Heart left ventricle (tissue), 16 donors: ENCODE data around the gene TMBIM1. TPM values are rescaled to one million over a fixed set of nuclear protein-coding genes. Genes with fewer than 3 reads are reported as not detected.
"Not testable (repeated sequence)": the region's sequence is repeated elsewhere in the genome, so short reads cannot be mapped to it uniquely, and the experiment has no call there.

Experiments used
- ATAC-seq, 4 donors: fragments of 200-7000 bp; cut with Tn5 transposase; one replicate each; pipeline ENCODE4 v1.9.1; 2020 to 2022; ENCODE audit warnings: moderate library complexity in 4 of 4, mild to moderate bottlenecking in 3 of 4, moderate number of reproducible peaks in 1 of 4
- DNase-seq, 5 donors: peaks; one replicate each; pipeline ENCODE4 v3.0.0-alpha.2; 2020
- H3K27ac ChIP-seq, 12 donors: fragments of 200-600 bp; sonication (generic) in 4 of 12; one replicate each; pipeline versions ENCODE4 v1.5.0 to v1.8.0; 2016 to 2022; ENCODE audit warnings: mild to moderate bottlenecking in 2 of 12
- H3K27me3 ChIP-seq, 9 donors: fragments of 200-600 bp; sonication (generic) in 2 of 9; one replicate each; pipeline versions ENCODE4 v1.5.1 to v1.8.0; 2016 to 2022; ENCODE audit warnings: mild to moderate bottlenecking in 3 of 9
- H3K36me3 ChIP-seq, 9 donors: fragments of 200-600 bp; sonication (generic) in 2 of 9; one replicate each; pipeline versions ENCODE4 v1.5.0 to v1.8.0; 2018 to 2022; ENCODE audit warnings: mild to moderate bottlenecking in 2 of 9
- H3K4me1 ChIP-seq, 12 donors: fragments of 200-600 bp; sonication (generic) in 4 of 12; one replicate each; pipeline versions ENCODE4 v1.5.0 to v1.8.0; 2016 to 2022; ENCODE audit warnings: mild to moderate bottlenecking in 3 of 12
- H3K4me3 ChIP-seq, 12 donors: fragments of 200-600 bp; sonication (generic) in 4 of 12; one replicate each; pipeline versions ENCODE4 v1.5.0 to v1.8.0; 2017 to 2022; ENCODE audit warnings: mild to moderate bottlenecking in 9 of 12, moderate library complexity in 4 of 12
- H3K9me3 ChIP-seq, 12 donors: fragments of 200-600 bp; sonication (generic) in 4 of 12; one replicate each; pipeline versions ENCODE4 v1.5.0 to v1.8.0; 2016 to 2022; ENCODE audit warnings: mild to moderate bottlenecking in 1 of 12
- POLR2A ChIP-seq, 2 donors: fragments of 450-650 bp; IDR thresholded peaks; one replicate each; pipeline ENCODE4 v1.6.1; 2017; ENCODE audit warnings: antibody characterized with exemption in 2 of 2, mild to moderate bottlenecking in 2 of 2, moderate library complexity in 2 of 2
- WGBS, 4 donors: extraction: QIAGEN DNeasy Blood & Tissue Kit in 2 of 4; methylation state at CpG; one replicate each; pipeline versions ENCODE4 v1.1.5 to v1.1.7; 2013 to 2018; 5-methylcytosine and 5-hydroxymethylcytosine counted together
- intact Hi-C, 10 donors: fragments of 100-400 bp; cut with DNase I; formaldehyde crosslinking; loops; one replicate each; pipeline versions ENCODE4 v1.11.1 to v1.14.2; 2022
- polyA plus RNA-seq, 2 donors: library from polyadenylated mRNA; stranded (reverse); fragments of 200-250 nt; gene quantifications; one replicate each; pipeline ENCODE4 v1.2.3, GENCODE V29; 2013
- total RNA-seq, 9 donors: library from RNA; depleted of rRNA in 2 of 9; stranded (reverse); fragments of >200 nt in 2 of 9; fragmentation: NEBNext Ultra II Directional in 3 of 9; extraction: Animal tissue kit (Norgen Biotek cat#: 25700) in 3 of 9; gene quantifications; one replicate each; pipeline versions ENCODE4 v1.1.0 to v1.2.4, GENCODE V29; 2016 to 2023
- TF ChIP-seq, protein P1 (sequence below), 12 donors: fragments of 200-600 bp; sonication (generic) in 4 of 12; IDR thresholded peaks; one replicate each; pipeline versions ENCODE4 v1.5.0 to v1.8.0; 2018 to 2022; ENCODE audit warnings: antibody characterized with exemption in 12 of 12, mild to moderate bottlenecking in 5 of 12
- donor health status: ischemic (EF 13 %, LVEDD 7.1; RV severe dilation, severe dysfunction).
- donor health status: healthy with polysubstance abuse.
- donor health status: DM: no; HTN: yes; CAD: no.
- donor health status: DM: no; HTN: no; CAD: no.
- donor health status: ischemic (EF 25% LVEDD 6.9; RV normal size, moderate dysfunction).
- donor health status: ischemic (EF 25% LVEDD 5.7; RV mildly dilated, moderate dysfunction).
- donor health status: healthy.
- donor health status: DM: yes; HTN: yes; CAD: no.
- donor health status: ischemic (EF 35%, LVEDD 5.7; RV mildly dilated, moderate dysfunction).
- donor health status: nonischemic (EF 11% LVEDD 7.7; RV severe dilation, severe dysfunction).
- donor health status: DM: yes; HTN: yes; CAD: no.
- donor health status: PGD.
- donor health status: ischemic (EF 29% LVEDD 5.4; RV normal size, mild dysfunction).
- donor health status: nonischemic (EF 23%, LVEDD 6.1; RV moderate dilation, normal function).

The TMBIM1 gene
- total and polyA plus RNA-seq, 11 donors, result 41.8 to 208 (median 126) TPM

DNA sequence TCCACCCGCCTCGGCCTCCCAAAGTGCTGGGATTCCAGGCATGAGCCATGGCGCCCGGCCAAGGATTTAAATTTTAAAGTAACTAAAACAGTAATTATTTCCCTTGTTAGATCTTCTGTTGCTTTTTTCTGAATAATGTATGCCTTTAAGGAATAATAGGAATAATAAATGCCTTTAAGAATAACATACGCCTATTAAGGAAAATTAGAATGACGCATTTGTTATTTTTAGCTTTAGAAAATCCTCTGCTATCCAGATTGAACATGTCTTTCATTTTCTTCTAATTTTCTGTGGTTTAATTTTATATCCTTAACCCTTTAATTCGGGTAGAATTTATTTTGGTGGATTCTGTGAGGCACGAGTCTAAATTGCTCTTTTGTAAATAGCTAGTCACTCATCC lies 23.1 kb upstream of the TMBIM1 start:
- Histone ChIP-seq H3K27me3 (no peaks in the 10 kb centered on the region), H3K36me3 (no peaks in the 10 kb centered on the region), H3K9me3 (no peaks in the 10 kb centered on the region), H3K4me1 (peaks cover 0 to 22% (median 0%) of the 10 kb centered on the region in 12 donors), H3K27ac (peak overlapping the region in 1 of 12 donors; percentile 68), H3K4me3 (no peak overlapping the region)
- 88 to 90% (median 90%) methylated on average over 8 of the region's 8 CpGs for WGBS, 4 donors
- ATAC-seq (no peak), DNase-seq (no peak)
- intact Hi-C loops, result no loop called here
- TF ChIP-seq, protein P1, sequence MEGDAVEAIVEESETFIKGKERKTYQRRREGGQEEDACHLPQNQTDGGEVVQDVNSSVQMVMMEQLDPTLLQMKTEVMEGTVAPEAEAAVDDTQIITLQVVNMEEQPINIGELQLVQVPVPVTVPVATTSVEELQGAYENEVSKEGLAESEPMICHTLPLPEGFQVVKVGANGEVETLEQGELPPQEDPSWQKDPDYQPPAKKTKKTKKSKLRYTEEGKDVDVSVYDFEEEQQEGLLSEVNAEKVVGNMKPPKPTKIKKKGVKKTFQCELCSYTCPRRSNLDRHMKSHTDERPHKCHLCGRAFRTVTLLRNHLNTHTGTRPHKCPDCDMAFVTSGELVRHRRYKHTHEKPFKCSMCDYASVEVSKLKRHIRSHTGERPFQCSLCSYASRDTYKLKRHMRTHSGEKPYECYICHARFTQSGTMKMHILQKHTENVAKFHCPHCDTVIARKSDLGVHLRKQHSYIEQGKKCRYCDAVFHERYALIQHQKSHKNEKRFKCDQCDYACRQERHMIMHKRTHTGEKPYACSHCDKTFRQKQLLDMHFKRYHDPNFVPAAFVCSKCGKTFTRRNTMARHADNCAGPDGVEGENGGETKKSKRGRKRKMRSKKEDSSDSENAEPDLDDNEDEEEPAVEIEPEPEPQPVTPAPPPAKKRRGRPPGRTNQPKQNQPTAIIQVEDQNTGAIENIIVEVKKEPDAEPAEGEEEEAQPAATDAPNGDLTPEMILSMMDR (IDR thresholded peaks at IDR 0.05), result no peak
- TF ChIP-seq POLR2A (IDR thresholded peaks at IDR 0.05), result no peak

DNA sequence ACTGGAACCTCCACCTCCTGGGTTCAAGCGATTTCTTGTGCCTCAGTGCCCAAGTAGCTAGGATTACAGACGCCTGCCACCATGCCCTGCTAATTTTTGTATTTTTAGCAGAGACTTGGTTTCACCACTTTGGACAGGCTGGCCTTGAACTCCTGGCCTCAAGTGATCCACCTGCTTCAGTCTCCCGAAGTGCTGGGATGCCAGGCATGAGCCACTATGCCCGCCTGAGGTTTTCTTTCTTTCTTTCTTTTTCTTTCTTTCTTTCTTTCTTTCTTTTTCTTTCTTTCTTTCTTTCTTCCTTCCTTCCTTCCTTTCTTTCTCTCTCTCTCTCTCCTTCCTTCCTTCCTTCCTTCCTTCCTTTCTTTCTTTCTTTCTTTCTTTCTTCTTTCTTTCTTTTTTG lies 22.5 kb upstream of the TMBIM1 start:
- H3K9me3 ChIP-seq, H3K27me3 ChIP-seq, H3K36me3 ChIP-seq, intact Hi-C loops, DNase-seq, H3K4me3 ChIP-seq, ATAC-seq, H3K27ac ChIP-seq: not testable (repeated sequence)
- H3K4me1 ChIP-seq, result peaks cover 0 to 19% (median 0%) of the 10 kb centered on the region in 12 donors
- 90 to 98% (median 97%) methylated on average over 4 of the region's 4 CpGs for WGBS, 4 donors

DNA sequence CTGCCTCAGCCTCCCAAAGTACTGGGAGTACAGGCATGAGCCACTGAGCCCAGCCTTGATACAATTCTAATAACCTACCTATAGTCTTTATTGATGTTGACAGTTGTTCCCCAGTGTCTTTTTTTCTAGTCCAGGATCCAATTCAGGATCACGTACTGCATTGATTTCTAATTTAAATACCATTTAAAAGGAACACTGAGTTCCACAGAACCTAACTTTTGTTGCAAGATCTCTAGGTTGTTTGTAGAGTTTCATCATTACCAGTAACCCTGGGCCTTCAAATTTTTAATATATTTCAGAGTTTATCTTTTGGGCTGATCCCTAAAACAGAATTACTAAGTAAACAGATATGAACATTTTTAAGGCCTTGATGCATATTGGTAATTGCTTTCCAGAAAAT lies 21.1 kb upstream of the TMBIM1 start:
- H3K27me3 ChIP-seq, result no peaks in the 10 kb centered on the region
- TF ChIP-seq, protein P1 (IDR thresholded peaks at IDR 0.05), result no peak
- TF ChIP-seq POLR2A (IDR thresholded peaks at IDR 0.05), result no peak
- no peak overlapping the region for H3K4me3 ChIP-seq
- H3K27ac ChIP-seq, result no peak overlapping the region
- intact Hi-C loops, result no loop called here
- peaks cover 0 to 19% (median 0%) of the 10 kb centered on the region in 12 donors for H3K4me1 ChIP-seq
- WGBS, 4 donors, result 96 to 98% (median 97%) methylated on average over 1 of the region's 1 CpG
- no peaks in the 10 kb centered on the region for H3K36me3 ChIP-seq
- no peak for DNase-seq
- no peaks in the 10 kb centered on the region for H3K9me3 ChIP-seq
- no peak for ATAC-seq

DNA sequence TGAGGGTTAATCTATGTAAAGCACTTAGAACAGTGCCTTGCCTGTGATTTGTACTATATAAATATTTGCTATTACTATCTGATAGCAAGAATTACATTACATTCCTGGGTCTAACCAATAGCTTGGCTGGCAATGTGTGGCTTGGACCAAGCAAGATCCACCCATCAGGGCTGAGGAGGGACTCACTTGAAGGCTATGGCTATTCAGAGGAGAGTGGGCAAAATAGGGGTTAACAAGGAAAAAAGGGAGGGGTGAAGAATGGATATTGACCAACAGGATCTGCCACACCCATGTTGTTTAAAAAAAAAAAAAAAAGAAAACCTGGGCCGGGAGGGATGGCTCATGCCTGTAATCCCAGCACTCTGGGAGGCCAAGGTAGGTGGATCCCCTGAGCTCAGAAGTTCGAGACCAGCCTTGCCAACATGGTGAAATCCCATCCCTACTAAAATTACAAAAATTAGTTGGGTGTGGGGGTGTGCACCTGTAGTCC lies 20.0 kb upstream of the TMBIM1 start:
- TF ChIP-seq, protein P1 (IDR thresholded peaks at IDR 0.05), result no peak
- no peak for TF ChIP-seq POLR2A (IDR thresholded peaks at IDR 0.05)
- no peaks in the 10 kb centered on the region for H3K9me3 ChIP-seq
- peaks cover 0 to 23% (median 0%) of the 10 kb centered on the region in 12 donors for H3K4me1 ChIP-seq
- ATAC-seq (no peak), DNase-seq (no peak)
- H3K4me3 ChIP-seq, result no peak overlapping the region
- intact Hi-C loops, result no loop called here
- no peaks in the 10 kb centered on the region for H3K36me3 ChIP-seq
- H3K27me3 ChIP-seq, result no peaks in the 10 kb centered on the region
- H3K27ac ChIP-seq, result no peak overlapping the region
- 75 to 83% (median 78%) methylated on average over 2 of the region's 2 CpGs for WGBS, 4 donors

DNA sequence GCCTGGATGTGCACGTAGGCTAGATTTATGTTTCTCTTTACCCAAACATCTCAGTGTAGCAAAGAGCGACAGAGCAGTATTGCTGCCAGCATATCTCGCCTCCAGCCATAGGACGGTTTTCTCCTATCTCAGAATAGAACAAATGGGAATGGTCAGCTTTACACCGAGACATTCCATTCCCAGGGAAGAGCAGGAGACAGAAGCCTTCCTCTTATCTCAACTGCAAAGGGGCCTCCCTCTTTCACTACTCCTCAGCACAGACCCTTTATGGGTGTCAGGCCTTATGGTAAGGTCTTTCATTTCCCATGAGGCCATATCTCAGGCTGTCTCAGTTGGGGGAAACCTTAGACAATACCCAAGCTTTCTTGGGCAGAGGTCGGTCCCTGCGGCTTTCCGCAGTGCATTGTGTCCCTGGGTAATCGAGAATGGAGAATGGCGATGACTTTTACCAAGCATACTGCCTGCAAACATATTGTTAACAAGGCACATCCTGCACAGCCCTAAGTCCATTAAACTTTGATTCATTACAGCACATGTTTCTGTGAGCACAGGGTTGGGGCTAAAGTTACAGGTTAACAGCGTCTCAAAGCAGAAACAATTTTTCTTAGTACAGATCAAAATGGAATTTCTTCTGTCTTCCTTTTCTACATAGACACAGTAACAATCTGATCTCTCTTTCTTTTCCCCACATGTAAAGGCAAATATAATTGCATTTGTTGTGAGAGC lies 19.4 kb upstream of the TMBIM1 start:
- ATAC-seq, H3K9me3 ChIP-seq, intact Hi-C loops, H3K36me3 ChIP-seq, H3K27ac ChIP-seq, H3K4me3 ChIP-seq, DNase-seq, H3K27me3 ChIP-seq: not testable (repeated sequence)
- peaks cover 0 to 17% (median 0%) of the 10 kb centered on the region in 12 donors for H3K4me1 ChIP-seq
- 53 to 77% (median 57%) methylated on average over 10 to 11 of the region's 11 CpGs for WGBS, 4 donors
